ENCODE measurements around the gene ABCF3. TPM values are rescaled to one million over a fixed set of nuclear protein-coding genes. Genes with fewer than 3 reads are reported as not detected.

ABCF3 gene
- total and polyA plus RNA-seq, 10 donors: 35.3 to 90.7 (median 68.5) TPM

GRCh38 chr3:184237807-184238206 is 51.8 kb downstream of the ABCF3 start:
- WGBS, 5 donors: 24 to 38% (median 30%) methylated on average over 1 of the region's 1 CpG
- no peak overlapping the region for H3K4me3 ChIP-seq
- no peaks in the 10 kb centered on the region for H3K9me3 ChIP-seq
- intact Hi-C loops (cut with DNase I; ENCODE audit: low total_unique reads): no loop called here
- TF ChIP-seq, protein P1, sequence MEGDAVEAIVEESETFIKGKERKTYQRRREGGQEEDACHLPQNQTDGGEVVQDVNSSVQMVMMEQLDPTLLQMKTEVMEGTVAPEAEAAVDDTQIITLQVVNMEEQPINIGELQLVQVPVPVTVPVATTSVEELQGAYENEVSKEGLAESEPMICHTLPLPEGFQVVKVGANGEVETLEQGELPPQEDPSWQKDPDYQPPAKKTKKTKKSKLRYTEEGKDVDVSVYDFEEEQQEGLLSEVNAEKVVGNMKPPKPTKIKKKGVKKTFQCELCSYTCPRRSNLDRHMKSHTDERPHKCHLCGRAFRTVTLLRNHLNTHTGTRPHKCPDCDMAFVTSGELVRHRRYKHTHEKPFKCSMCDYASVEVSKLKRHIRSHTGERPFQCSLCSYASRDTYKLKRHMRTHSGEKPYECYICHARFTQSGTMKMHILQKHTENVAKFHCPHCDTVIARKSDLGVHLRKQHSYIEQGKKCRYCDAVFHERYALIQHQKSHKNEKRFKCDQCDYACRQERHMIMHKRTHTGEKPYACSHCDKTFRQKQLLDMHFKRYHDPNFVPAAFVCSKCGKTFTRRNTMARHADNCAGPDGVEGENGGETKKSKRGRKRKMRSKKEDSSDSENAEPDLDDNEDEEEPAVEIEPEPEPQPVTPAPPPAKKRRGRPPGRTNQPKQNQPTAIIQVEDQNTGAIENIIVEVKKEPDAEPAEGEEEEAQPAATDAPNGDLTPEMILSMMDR (IDR thresholded peaks at IDR 0.05 in 8 of 11, conservative IDR thresholded peaks at IDR 0.05 in 3 of 11): no peak
- TF ChIP-seq POLR2AphosphoS5 (IDR thresholded peaks at IDR 0.05): no peak
- no peak for TF ChIP-seq POLR2A (IDR thresholded peaks at IDR 0.05)
- peaks cover 0 to 17% (median 8%) of the 10 kb centered on the region in 6 donors for H3K36me3 ChIP-seq
- peaks cover 0 to 13% (median 8%) of the 10 kb centered on the region in 6 donors for H3K4me1 ChIP-seq
- no peak for DNase-seq
- H3K27me3 ChIP-seq (replicated peaks in 1 of 7): peaks cover 0 to 38% (median 5%) of the 10 kb centered on the region in 7 donors
- no peak overlapping the region for H3K27ac ChIP-seq

DNA sequence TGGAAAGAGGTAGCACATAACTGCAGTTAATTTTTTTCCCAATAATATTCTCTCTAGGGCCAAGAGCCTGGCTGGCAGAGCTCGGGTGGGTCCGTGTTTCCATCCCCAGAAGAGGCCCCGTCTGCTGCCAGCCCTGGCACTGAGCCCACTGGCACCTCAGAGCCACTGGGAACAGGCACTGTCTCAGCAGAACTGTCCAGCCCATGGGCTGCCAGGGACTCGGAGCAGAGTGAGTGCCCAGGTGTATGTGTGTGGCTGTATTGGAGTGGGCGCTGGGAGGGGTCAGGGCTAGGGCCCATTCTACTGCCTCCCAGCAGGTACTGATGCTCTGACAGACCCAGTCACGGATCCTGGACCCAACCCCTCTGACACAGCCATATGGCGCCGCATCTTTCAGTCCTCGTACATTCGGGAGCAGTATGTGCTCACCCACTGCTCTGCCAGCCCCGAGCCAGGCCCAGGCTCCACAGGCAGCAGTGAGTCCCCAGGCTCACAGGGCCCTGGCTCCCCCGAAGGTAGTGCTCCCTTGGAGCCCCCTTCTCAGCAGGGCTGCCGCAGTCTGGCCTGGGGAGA is 52.3 kb downstream of the ABCF3 start:
- H3K4me3 ChIP-seq: no peak overlapping the region
- TF ChIP-seq, protein P1 (IDR thresholded peaks at IDR 0.05 in 8 of 11, conservative IDR thresholded peaks at IDR 0.05 in 3 of 11): no peak
- TF ChIP-seq POLR2AphosphoS5 (IDR thresholded peaks at IDR 0.05): peak in 1 of 3 donors; percentile 16
- intact Hi-C loops (cut with DNase I; ENCODE audit: low total_unique reads): no loop called here
- H3K9me3 ChIP-seq: no peaks in the 10 kb centered on the region
- 75 to 85% (median 84%) methylated on average over 9 to 13 of the region's 13 CpGs for WGBS, 5 donors
- H3K36me3 ChIP-seq: peaks cover 0 to 23% (median 14%) of the 10 kb centered on the region in 6 donors
- DNase-seq: no peak
- H3K27ac ChIP-seq: no peak overlapping the region
- peaks cover 0 to 33% (median 0%) of the 10 kb centered on the region in 7 donors for H3K27me3 ChIP-seq (replicated peaks in 1 of 7)
- H3K4me1 ChIP-seq: peaks cover 0 to 13% (median 8%) of the 10 kb centered on the region in 6 donors

GRCh38 chr3:184239221-184239620 is 53.2 kb downstream of the ABCF3 start:
- Histone ChIP-seq H3K36me3 (peaks cover 0 to 31% (median 23%) of the 10 kb centered on the region in 6 donors), H3K27me3 (replicated peaks in 1 of 7) (peaks cover 0 to 24% (median 0%) of the 10 kb centered on the region in 7 donors), H3K4me1 (peaks cover 0 to 13% (median 8%) of the 10 kb centered on the region in 6 donors), H3K4me3 (no peak overlapping the region), H3K9me3 (no peaks in the 10 kb centered on the region), H3K27ac (no peak overlapping the region)
- 88 to 94% (median 92%) methylated on average over 7 to 8 of the region's 8 CpGs for WGBS, 5 donors
- DNase-seq: no peak
- intact Hi-C loops (cut with DNase I; ENCODE audit: low total_unique reads): no loop called here
- TF ChIP-seq POLR2A (IDR thresholded peaks at IDR 0.05): no peak
- TF ChIP-seq, protein P1 (IDR thresholded peaks at IDR 0.05 in 8 of 11, conservative IDR thresholded peaks at IDR 0.05 in 3 of 11): no peak
- no peak for TF ChIP-seq POLR2AphosphoS5 (IDR thresholded peaks at IDR 0.05)

DNA sequence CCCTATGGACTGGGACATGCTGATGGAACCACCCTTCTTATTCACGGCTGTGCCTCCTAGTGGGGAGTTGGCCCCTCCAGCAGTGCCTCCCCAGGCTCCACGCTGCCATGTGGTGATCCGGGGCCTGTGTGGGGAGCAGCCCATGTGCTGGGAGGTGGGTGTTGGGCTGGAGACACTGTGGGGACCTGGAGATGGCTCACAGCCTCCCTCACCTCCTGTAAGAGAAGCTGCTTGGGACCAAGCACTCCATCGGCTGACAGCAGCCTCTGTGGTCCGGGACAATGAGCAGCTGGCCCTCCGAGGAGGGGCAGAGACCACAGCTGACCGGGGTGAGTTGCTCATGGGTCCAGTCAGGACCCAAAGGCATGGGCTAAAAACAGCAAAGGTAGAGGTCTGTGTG is 53.7 kb downstream of the ABCF3 start:
- intact Hi-C loops (cut with DNase I; ENCODE audit: low total_unique reads): loop anchor here (10.0 kb wide), 1 partner anchor 85 kb away; the partner anchor contains the start of gene DVL3
- H3K27ac ChIP-seq: no peak overlapping the region

More for the DNA sequence above, 53.7 kb downstream of the ABCF3 start:
- 79 to 89% (median 83%) methylated on average over 5 to 7 of the region's 7 CpGs for WGBS, 5 donors
- no peaks in the 10 kb centered on the region for H3K9me3 ChIP-seq
- no peak overlapping the region for H3K4me3 ChIP-seq
- peak in 1 of 3 donors; percentile 52 for TF ChIP-seq POLR2AphosphoS5 (IDR thresholded peaks at IDR 0.05)
- TF ChIP-seq, protein P1 (IDR thresholded peaks at IDR 0.05 in 8 of 11, conservative IDR thresholded peaks at IDR 0.05 in 3 of 11): no peak
- H3K36me3 ChIP-seq: peaks cover 0 to 36% (median 27%) of the 10 kb centered on the region in 6 donors
- H3K27me3 ChIP-seq (replicated peaks in 1 of 7): peaks cover 0 to 19% (median 0%) of the 10 kb centered on the region in 7 donors
- H3K4me1 ChIP-seq: peaks cover 0 to 13% (median 8%) of the 10 kb centered on the region in 6 donors
- DNase-seq: no peak
